GM18526 (cell line): Measurements from ENCODE around the gene CTNND2.

Experiments used
- POLR2A ChIP-seq: IDR thresholded peaks from 3 replicates; pipeline ENCODE4 v1.6.1; 2011; ENCODE audit not compliant: insufficient read length; ENCODE audit errors: extremely low read depth

Gene CTNND2

DNA sequence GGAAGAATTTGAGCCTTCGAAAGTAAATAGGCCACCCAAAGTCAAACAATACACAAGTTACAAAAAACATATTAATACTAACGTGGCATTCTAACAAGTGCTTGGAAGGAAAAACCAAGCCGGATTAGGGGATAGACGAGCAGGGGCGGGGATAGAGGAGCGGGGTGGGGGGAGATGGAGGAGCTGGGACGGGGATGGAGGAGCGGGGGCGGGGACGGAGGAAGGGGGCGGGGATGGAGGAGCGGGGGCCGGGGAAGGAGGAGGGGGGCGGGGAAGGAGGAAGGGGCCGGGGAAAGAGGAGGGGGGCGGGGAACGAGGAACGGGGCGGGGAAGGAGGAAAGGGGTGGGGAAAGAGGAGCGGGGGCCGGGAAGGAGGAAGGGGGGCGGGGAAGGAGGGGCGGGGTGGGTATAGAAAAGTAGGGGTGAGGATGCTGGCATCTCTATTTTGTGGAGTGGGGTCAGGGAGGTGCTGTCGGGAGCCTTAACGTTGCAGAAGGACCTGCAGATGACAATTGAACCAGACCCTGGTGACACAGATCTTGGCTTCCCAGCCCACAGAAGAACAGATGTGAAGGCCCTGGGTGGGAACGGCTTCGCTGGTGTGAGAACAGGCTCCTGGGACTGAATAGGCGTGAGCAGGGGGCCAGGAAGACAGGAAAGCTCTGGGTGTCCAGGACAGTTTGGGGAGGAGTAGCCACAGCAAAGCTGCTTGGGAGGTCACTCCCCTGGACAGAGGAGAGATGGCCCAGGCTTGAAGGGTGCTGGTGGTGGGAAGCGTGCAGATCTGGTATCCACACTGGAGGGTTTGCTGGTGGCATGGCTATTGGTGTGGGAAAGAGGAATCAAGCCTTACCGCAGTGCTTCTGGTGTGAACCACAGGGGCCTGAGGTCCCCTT, 909.9 kb downstream of the CTNND2 start:
- no peak for TF ChIP-seq POLR2A

DNA sequence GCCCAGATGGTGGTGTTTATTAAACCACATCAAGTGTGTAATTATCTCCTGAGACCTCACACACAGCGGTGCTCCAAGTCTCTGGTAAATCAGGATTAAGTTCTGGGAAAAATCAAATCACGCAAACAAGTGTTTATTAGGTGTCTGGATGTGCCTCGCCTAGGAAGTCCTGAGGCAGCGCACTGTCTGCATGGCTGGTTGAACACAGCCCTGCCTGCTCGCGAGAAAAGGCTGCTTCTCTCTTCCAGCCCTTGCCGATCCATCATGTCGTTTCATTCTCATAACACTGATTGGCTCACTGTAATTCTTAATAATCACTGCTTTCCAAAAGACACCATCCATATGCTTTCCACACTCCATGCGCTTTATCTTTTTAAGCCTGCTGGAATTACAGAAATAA, 913.6 kb downstream of the CTNND2 start:
- no peak for TF ChIP-seq POLR2A

GRCh38 chr5:10989577-10990263, 914.5 kb downstream of the CTNND2 start:
- TF ChIP-seq POLR2A, result no peak

- no peak for TF ChIP-seq POLR2A
These were observed 915.6 kb downstream of the CTNND2 start for GRCh38 chr5:10988622-10989021.

GRCh38 chr5:10987925-10988504, 916.2 kb downstream of the CTNND2 start:
- TF ChIP-seq POLR2A, result no peak

GRCh38 chr5:10987276-10987924, 916.8 kb downstream of the CTNND2 start:
- no peak for TF ChIP-seq POLR2A

DNA sequence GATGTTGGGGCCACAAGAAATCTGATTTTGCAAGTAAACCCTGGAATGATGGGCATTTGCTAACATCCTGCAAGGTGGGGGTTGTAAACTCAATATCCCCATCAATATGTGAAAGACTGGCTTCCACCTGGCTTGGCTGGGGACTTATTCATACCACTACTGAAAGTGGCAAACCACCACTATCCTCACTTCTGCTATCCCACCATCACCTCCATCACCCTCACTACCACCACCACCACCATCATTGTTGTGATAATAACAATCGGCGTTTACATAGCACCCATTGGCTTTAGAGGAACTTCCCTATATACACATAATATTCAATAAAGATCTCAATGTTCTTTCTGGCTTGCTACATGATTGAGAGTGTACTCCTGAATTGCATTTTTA, 918.5 kb downstream of the CTNND2 start:
- TF ChIP-seq POLR2A, result no peak

- no peak for TF ChIP-seq POLR2A
These were observed 919.0 kb downstream of the CTNND2 start for GRCh38 chr5:10985091-10985720.

DNA sequence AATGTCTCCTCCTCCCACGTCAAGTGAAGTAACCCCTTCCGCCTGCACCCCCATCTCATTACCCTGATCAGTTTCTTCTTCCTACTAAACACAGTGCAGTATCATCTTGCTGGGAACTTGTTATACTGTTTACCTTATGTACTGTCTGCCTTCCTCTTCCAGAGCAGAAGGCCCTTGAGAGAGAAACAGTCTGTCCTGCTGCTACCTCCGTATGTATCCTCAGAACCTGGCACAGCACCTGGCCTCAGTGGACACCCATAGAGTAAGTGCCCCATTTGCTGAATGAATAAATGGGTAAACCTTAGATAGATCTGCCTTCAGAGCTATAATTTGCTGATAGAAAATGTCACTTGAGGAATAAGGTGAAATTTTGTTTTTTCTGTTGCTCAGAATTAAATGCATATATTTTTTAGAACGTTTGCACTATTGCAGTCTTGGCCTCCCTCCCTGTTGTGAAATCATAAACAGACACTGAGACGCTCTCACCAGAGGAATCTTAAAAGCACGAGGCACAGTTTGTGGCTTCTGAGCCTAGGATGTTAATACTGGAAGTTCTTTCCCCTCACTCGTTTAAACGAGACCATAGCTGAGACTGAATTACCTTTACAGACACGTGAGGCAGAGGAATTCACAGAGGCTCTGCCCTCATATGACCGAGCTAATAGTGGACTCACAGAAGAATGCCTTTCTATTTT, 920.1 kb downstream of the CTNND2 start:
- TF ChIP-seq POLR2A, result no peak

DNA sequence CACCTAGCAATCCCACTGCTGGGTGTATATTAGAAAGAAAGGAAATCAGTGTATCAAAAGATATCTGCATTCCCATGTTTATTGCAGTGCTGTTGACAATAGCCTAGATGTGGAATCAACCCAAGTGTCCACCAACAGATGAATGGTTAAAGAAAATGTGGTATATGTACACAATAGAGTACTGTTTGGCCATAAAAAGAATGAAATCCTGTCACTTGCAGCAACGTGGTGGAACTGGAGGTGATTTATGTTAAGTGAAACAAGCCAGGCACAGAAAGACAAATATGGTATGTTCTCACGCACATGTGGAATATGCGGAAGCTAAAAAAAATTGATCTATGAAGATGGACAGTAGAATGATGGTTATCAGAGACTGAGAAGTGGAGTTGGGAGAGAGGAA, 921.6 kb downstream of the CTNND2 start:
- no peak for TF ChIP-seq POLR2A

- TF ChIP-seq POLR2A, result no peak
These were observed 922.3 kb downstream of the CTNND2 start for GRCh38 chr5:10981932-10982331.

GRCh38 chr5:10977011-10977410, 927.2 kb downstream of the CTNND2 start:
- TF ChIP-seq POLR2A, result no peak

GRCh38 chr5:10975945-10976344, 928.3 kb downstream of the CTNND2 start:
- no peak for TF ChIP-seq POLR2A

DNA sequence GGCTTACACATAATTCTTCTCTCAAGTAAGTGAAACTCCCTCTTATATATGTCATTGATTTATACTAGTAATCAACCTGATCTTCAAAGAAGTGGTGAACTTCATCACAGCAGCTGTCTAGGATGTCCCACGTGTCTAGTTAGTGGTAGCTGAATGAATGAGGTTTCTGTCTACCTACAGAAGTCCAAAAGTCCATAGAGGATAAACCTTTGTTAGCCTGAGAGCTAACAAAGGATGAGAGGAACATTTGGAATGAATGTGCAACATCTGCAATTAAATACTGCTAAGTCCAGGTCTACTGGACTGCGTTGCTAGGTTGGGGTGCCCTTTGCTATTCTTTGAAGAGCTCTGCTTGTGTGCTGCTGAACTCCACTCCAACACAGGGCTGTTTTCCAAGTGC, 929.4 kb downstream of the CTNND2 start:
- TF ChIP-seq POLR2A, result no peak

DNA sequence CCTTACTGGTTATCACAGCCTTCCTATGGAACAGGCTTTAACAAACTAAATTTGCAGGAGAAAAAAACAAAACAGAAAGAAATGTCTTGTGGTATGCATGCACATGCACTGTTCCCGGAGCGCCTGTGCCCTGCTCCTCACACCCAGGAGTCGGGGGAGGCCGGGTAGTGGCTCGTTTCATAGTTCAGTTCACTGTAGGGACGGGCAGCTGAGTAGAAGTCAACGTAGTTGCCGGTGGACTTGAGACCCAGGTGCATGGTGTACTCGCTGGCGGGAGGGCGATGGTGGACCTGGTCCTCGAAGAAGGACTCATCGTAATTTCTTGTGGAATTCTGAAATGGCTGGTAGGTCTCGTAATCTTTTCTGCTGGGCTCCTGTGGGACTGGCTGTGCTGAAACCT, 930.9 kb downstream of the CTNND2 start:
- no peak for TF ChIP-seq POLR2A

- no peak for TF ChIP-seq POLR2A
These were observed 934.5 kb downstream of the CTNND2 start for GRCh38 chr5:10969684-10970180.
